ENCODE data around the gene JPH4. TPM values are rescaled to one million over a fixed set of nuclear protein-coding genes. Genes with fewer than 3 reads are reported as not detected.

Gene JPH4
- total and polyA plus RNA-seq, 2 of the 8 experiments (the other 6 are each of a cell fraction or from before 2014, with no cell fraction given) = 23.9 to 46.7 TPM

GRCh38 chr14:23626946-23627345 is 48.4 kb upstream of the JPH4 start:
- H3K79me1 ChIP-seq (ENCODE audit: low read depth, low read length) = no peaks in the 10 kb centered on the region
- peaks cover 33 to 41% of the 10 kb centered on the region in 2 experiments for H3K9me3 ChIP-seq (ENCODE audit: insufficient read depth in 2 of 2, low read depth in 1 of 2, low read length in 1 of 2)
- H4K8ac ChIP-seq (ENCODE audit: extremely low read depth, insufficient read depth, low read length) = no peak overlapping the region
- H2BK20ac ChIP-seq (ENCODE audit: low read length) = no peak overlapping the region
- H4K5ac ChIP-seq (ENCODE audit: insufficient read length, low read depth, low read length) = no peak overlapping the region
- no peak overlapping the region for H2BK15ac ChIP-seq (ENCODE audit: low read length)
- H4K91ac ChIP-seq (replicated peaks; ENCODE audit: insufficient read length, low read length) = no peak overlapping the region
- H3K14ac ChIP-seq (ENCODE audit: insufficient read length) = no peak overlapping the region
- no peak overlapping the region for H2BK120ac ChIP-seq (replicated peaks; ENCODE audit: low read depth, low read length)
- no peak for DNase-seq (ENCODE audit: low read depth in 1 of 2, low spot score in 2 of 2)
- no peak for FAIRE-seq
- H3K9ac ChIP-seq (replicated peaks in 1 of 4; ENCODE audit: extremely low read depth in 1 of 4, low read depth in 3 of 4, low read length in 3 of 4) = no peak overlapping the region
- no peak overlapping the region for H3K4ac ChIP-seq (replicated peaks; ENCODE audit: insufficient read length, low read depth, low read length)
- H3K27me3 ChIP-seq (replicated peaks in 1 of 4; ENCODE audit: control insufficient read depth in 3 of 4, extremely low read depth in 1 of 4, insufficient read depth in 3 of 4, low read length in 3 of 4) = no peaks in the 10 kb centered on the region
- TF ChIP-seq CTBP2 (IDR thresholded peaks at IDR 0.05; ENCODE audit: borderline replicate concordance, insufficient read depth, insufficient read length, low read length) = no peak
- no peak for TF ChIP-seq TAF7 (optimal IDR thresholded peaks at IDR 0.05; ENCODE audit: borderline replicate concordance, low read depth, low read length)
- TF ChIP-seq E2F6 (IDR thresholded peaks at IDR 0.05) = no peak
- TF ChIP-seq HDAC6 (IDR thresholded peaks at IDR 0.05; ENCODE audit: low read depth, low read length) = no peak
- no peak for TF ChIP-seq TEAD4 (IDR thresholded peaks at IDR 0.05; ENCODE audit: low read depth, low read length)
- H2BK12ac ChIP-seq (ENCODE audit: low read depth, low read length) = no peak overlapping the region
- no peak overlapping the region for H3K4me2 ChIP-seq (ENCODE audit: insufficient read depth in 1 of 2, low read depth in 2 of 2, low read length in 2 of 2)
- no peaks in the 10 kb centered on the region for H3K23me2 ChIP-seq (ENCODE audit: low read depth, low read length)
- no peak overlapping the region for H3K27ac ChIP-seq (ENCODE audit: low read depth, low read length)
- no peaks in the 10 kb centered on the region for H3K79me2 ChIP-seq (ENCODE audit: control insufficient read depth in 1 of 2, insufficient read depth in 2 of 2, low read length in 2 of 2)
- H3K4me1 ChIP-seq (replicated peaks in 1 of 4; ENCODE audit: control insufficient read depth in 3 of 4, insufficient read depth in 4 of 4, low read length in 3 of 4) = no peaks in the 10 kb centered on the region; a peak in 1 of 7 replicates
- no peaks in the 10 kb centered on the region for H3K36me3 ChIP-seq (ENCODE audit: control insufficient read depth in 2 of 4, insufficient read depth in 4 of 4, low read length in 3 of 4)
- ChIA-PET CTCF (ENCODE audit: partially characterized antibody) (interaction anchor here (1.1 to 2.7 kb wide), 4 partner anchors 8 to 282 kb away, joined by 3 to 10 read pairs (median 4); no protein-coding TSS in a partner anchor), POLR2A (ENCODE audit: partially characterized antibody) (no interaction called here)
- H2AK5ac ChIP-seq (ENCODE audit: low read depth, low read length) = no peak overlapping the region
- H4K20me1 ChIP-seq (replicated peaks in 1 of 2; ENCODE audit: control insufficient read depth in 1 of 2, insufficient read depth in 2 of 2, low read length in 2 of 2) = no peaks in the 10 kb centered on the region
- H2AFZ ChIP-seq (ENCODE audit: low read length) = no peak overlapping the region
- H3K56ac ChIP-seq (replicated peaks; ENCODE audit: insufficient read length, low read depth, low read length) = no peak overlapping the region
- no peak overlapping the region for H3K23ac ChIP-seq (ENCODE audit: insufficient read length)
- no peak overlapping the region for H3K18ac ChIP-seq (ENCODE audit: extremely low read depth, low read length)
- no peak overlapping the region for H3K4me3 ChIP-seq (ENCODE audit: extremely low read depth in 1 of 4, insufficient read depth in 2 of 4, low read depth in 3 of 4, low read length in 4 of 4)
- no peak overlapping the region for H2BK5ac ChIP-seq (ENCODE audit: low read depth, low read length)

Data from H1 (cell line).